ENCODE data around the gene HID1. TPM values are rescaled to one million over a fixed set of nuclear protein-coding genes. Genes with fewer than 3 reads are reported as not detected.

The HID1 gene
- total and polyA plus RNA-seq, 9 of the 15 experiments (the other 6 are each of a cell fraction or from before 2014, with no cell fraction given) = 0.14 to 2.1 (median 0.54) TPM; not detected in 2

DNA sequence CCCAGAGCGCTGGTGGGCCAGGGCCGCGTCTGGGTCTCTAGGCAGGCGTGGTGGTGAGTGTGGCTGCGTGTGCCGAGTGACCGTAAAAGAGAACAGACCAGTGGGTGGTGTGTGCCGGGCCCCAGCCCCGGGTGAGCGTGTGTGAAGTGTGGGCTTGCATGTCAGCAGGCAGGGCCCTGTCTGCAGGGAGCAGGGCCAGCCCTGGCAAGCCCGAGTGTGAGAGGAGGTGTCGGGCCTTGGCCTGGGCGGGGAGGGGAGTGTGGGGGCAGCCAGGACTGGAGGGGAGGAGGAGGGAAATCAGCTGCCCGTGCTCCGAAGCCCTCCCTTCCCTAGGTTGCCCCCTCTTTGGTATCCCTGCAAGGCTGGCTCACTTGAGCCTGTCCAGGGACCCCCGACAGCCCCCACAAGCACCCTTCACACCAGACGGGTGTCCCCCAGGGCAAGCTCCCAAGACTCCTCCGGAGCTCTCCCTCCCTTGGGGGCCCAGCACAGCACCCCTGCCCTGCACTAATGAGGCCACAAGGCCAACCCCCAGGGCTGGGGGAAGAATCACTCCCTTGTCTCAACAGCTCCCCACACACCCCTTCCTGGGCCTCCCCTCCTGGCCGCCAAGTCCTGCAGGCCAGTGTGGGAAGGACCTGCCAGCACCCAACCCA, 51.4 kb downstream of the HID1 start:
- peaks cover 18 to 66% of the 10 kb centered on the region in 2 experiments for H3K4me1 ChIP-seq (replicated peaks in 1 of 2; ENCODE audit: control insufficient read depth in 2 of 2, insufficient read depth in 2 of 2, low read length in 2 of 2)
- H3K9me3 ChIP-seq (replicated peaks; ENCODE audit: control insufficient read depth, insufficient read depth, low read depth, low read length) = no peaks in the 10 kb centered on the region
- H3K36me3 ChIP-seq (ENCODE audit: control insufficient read depth, insufficient read depth, low read length) = no peaks in the 10 kb centered on the region
- no peak for TF ChIP-seq TBL1XR1 (IDR thresholded peaks at IDR 0.05; ENCODE audit: low read length in 2 of 2)
- 0 out of 2 replicates have a peak, but pooled peaks have one; percentile 34 for TF ChIP-seq ZBTB33 (CRISPR knock-in tag; IDR thresholded peaks at IDR 0.05)
- H3K4me3 ChIP-seq = no peak overlapping the region
- in situ Hi-C loops (cut with MboI) (loop anchor here (5.0 kb wide), 1 partner anchor 36 kb away; no protein-coding TSS in a partner anchor), intact Hi-C loops (cut with micrococcal nuclease) (loop anchor here (10.0 kb wide), 1 partner anchor 84 kb away; no protein-coding TSS in a partner anchor)
- H3K9ac ChIP-seq (ENCODE audit: insufficient read depth in 1 of 2, low read depth in 2 of 2, low read length in 2 of 2) = peak overlapping the region in 1 of 2 experiments; percentile 59; a peak in 2 of 4 replicates
- H3K27me3 ChIP-seq (ENCODE audit: control insufficient read depth in 2 of 2, insufficient read depth in 2 of 2, low read length in 2 of 2) = peaks cover 9 to 25% of the 10 kb centered on the region in 2 experiments; a peak in 4 of 5 replicates
- H2AFZ ChIP-seq (ENCODE audit: low read depth, low read length) = no peak overlapping the region
- DNase-seq (ENCODE audit: extremely low read depth in 1 of 4, low spot score in 3 of 4) (no peak), FAIRE-seq (no peak), ATAC-seq (no peak)
- WGBS (ENCODE audit: insufficient coverage, low coverage, missing lambda C conversion rate) = 55% methylated on average over 12 of the region's 19 CpGs
- ChIA-PET POLR2A (interaction anchor here (0.5 to 1.5 kb wide), 4 partner anchors 30 to 71 kb away, joined by 3 to 5 read pairs (median 4); partner anchors contain the start of gene FDXR), CTCF (ENCODE audit: low intra/inter-chr PET ratio) (interaction anchor here (5.8 kb wide), 1 partner anchor 38 kb away, joined by 86 read pairs; no protein-coding TSS in a partner anchor)
- BruUV-seq (replicated peaks) = no TSS peak
- H3K4me2 ChIP-seq (ENCODE audit: insufficient read depth, low read length) = no peak overlapping the region
- no peaks in the 10 kb centered on the region for H4K20me1 ChIP-seq (replicated peaks; ENCODE audit: control insufficient read depth, insufficient read depth, low read length)
- H3K79me2 ChIP-seq (ENCODE audit: control insufficient read depth, insufficient read depth, low read length) = no peaks in the 10 kb centered on the region
- no peak overlapping the region for H3K27ac ChIP-seq (ENCODE audit: extremely low read depth, low read depth, low read length)
- no peaks in the 10 kb centered on the region for H3K9me1 ChIP-seq (ENCODE audit: control insufficient read depth, insufficient read depth, low read length)
